Erythroblast (primary cell): ENCODE measurements around the gene NFIB.

Source experiments
- GATA1 ChIP-seq: IDR thresholded peaks from 2 replicates; pipeline ENCODE4 v1.6.1; 2011; ENCODE audit warnings: low read depth, mild to moderate bottlenecking, control low read depth, low read length, moderate library complexity
- POLR2A ChIP-seq: IDR thresholded peaks from 2 replicates; pipeline ENCODE4 v1.6.1; 2011; ENCODE audit warnings: mild to moderate bottlenecking, low read length

DNA sequence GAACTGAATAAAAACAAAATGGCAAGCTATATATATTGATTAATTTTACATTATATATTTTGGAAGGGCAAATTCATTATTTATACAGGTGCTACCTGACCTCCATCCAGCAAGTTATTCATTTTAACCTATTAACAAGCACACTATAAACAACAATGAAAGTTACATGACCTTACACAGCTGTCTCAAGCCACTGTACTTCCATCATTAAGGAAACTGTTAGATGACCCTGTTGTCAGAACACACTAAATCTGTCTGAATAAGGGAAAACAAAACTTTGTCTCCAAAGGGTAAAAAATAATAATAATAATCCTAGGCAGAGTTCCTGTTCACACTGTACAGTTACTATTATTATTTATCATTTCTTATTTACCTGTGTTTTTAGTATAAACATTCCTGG lies 44.0 kb downstream of the NFIB start:
- no peak for TF ChIP-seq POLR2A
- no peak for TF ChIP-seq GATA1
